Measurements from ENCODE around the gene SHPK.

Gene SHPK

GRCh38 chr17:3663102-3664011 is 27.3 kb upstream of the SHPK start:
- H3K4me2 ChIP-seq (ENCODE audit: low read length): no peak overlapping the region
- H3K79me2 ChIP-seq: no peaks in the 10 kb centered on the region
- no peaks in the 10 kb centered on the region for H3K9me3 ChIP-seq (ENCODE audit: control insufficient read depth, low read length)
- no peaks in the 10 kb centered on the region for H3K4me1 ChIP-seq
- H3K36me3 ChIP-seq (ENCODE audit: control insufficient read depth, insufficient read depth, low read length): no peaks in the 10 kb centered on the region
- H3K27ac ChIP-seq: no peak overlapping the region
- no peak overlapping the region for H2AFZ ChIP-seq
- TF ChIP-seq CTCF (IDR thresholded peaks at IDR 0.05): no peak
- no peak overlapping the region for H3K9ac ChIP-seq
- no peak overlapping the region for H3K4me3 ChIP-seq (ENCODE audit: low read depth, low read length)
- no peaks in the 10 kb centered on the region for H3K27me3 ChIP-seq (ENCODE audit: control insufficient read depth, insufficient read depth, low read length)

- H3K9me3 ChIP-seq (ENCODE audit: control insufficient read depth, low read length): no peaks in the 10 kb centered on the region
- no peaks in the 10 kb centered on the region for H3K36me3 ChIP-seq (ENCODE audit: control insufficient read depth, insufficient read depth, low read length)
- H3K4me1 ChIP-seq: no peaks in the 10 kb centered on the region
- H3K4me2 ChIP-seq (ENCODE audit: low read length): no peak overlapping the region
- H3K9ac ChIP-seq: no peak overlapping the region
- H3K27me3 ChIP-seq (ENCODE audit: control insufficient read depth, insufficient read depth, low read length): no peaks in the 10 kb centered on the region
- no peak for TF ChIP-seq CTCF (IDR thresholded peaks at IDR 0.05)
- no peaks in the 10 kb centered on the region for H3K79me2 ChIP-seq
- H3K27ac ChIP-seq: no peak overlapping the region
- no peak overlapping the region for H2AFZ ChIP-seq
- H3K4me3 ChIP-seq (ENCODE audit: low read depth, low read length): no peak overlapping the region
Measured at GRCh38 chr17:3660311-3660891, 24.4 kb upstream of the SHPK start.

GRCh38 chr17:3659541-3660111 is 23.6 kb upstream of the SHPK start:
- Histone ChIP-seq H2AFZ (no peak overlapping the region), H3K4me3 (ENCODE audit: low read depth, low read length) (no peak overlapping the region), H3K36me3 (ENCODE audit: control insufficient read depth, insufficient read depth, low read length) (no peaks in the 10 kb centered on the region), H3K4me2 (ENCODE audit: low read length) (no peak overlapping the region), H3K9me3 (ENCODE audit: control insufficient read depth, low read length) (no peaks in the 10 kb centered on the region), H3K4me1 (no peaks in the 10 kb centered on the region), H3K27me3 (ENCODE audit: control insufficient read depth, insufficient read depth, low read length) (no peaks in the 10 kb centered on the region), H3K27ac (no peak overlapping the region), H3K9ac (no peak overlapping the region), H3K79me2 (no peaks in the 10 kb centered on the region)
- no peak for TF ChIP-seq CTCF (IDR thresholded peaks at IDR 0.05)

GRCh38 chr17:3658784-3659449 is 22.9 kb upstream of the SHPK start:
- Histone ChIP-seq H3K27ac (no peak overlapping the region), H3K27me3 (ENCODE audit: control insufficient read depth, insufficient read depth, low read length) (no peaks in the 10 kb centered on the region), H3K4me3 (ENCODE audit: low read depth, low read length) (no peak overlapping the region), H3K79me2 (no peaks in the 10 kb centered on the region), H3K9me3 (ENCODE audit: control insufficient read depth, low read length) (no peaks in the 10 kb centered on the region), H3K4me2 (ENCODE audit: low read length) (no peak overlapping the region), H2AFZ (no peak overlapping the region), H3K4me1 (no peaks in the 10 kb centered on the region), H3K36me3 (ENCODE audit: control insufficient read depth, insufficient read depth, low read length) (no peaks in the 10 kb centered on the region), H3K9ac (no peak overlapping the region)
- TF ChIP-seq CTCF (IDR thresholded peaks at IDR 0.05): no peak

Data from parathyroid adenoma (tissue), 2 donors.